ENCODE results near the gene RALBP1. TPM values are rescaled to one million over a fixed set of nuclear protein-coding genes. Genes with fewer than 3 reads are reported as not detected.

Gene RALBP1
- total RNA-seq, 2 donors from 2014 or later = 59.4 to 70.4 TPM

- intact Hi-C loops (cut with DNase I, micrococcal nuclease) = no loop called here
- ATAC-seq (no peak), DNase-seq (no peak)
Observed at GRCh38 chr18:9494778-9495331, 19.5 kb downstream of the RALBP1 start.

- DNase-seq (no peak), ATAC-seq (no peak)
- intact Hi-C loops (cut with DNase I, micrococcal nuclease) = no loop called here
Observed at GRCh38 chr18:9495465-9495864, 20.2 kb downstream of the RALBP1 start.

- DNase-seq (no peak), ATAC-seq (no peak)
- intact Hi-C loops (cut with DNase I, micrococcal nuclease) = no loop called here
Observed at GRCh38 chr18:9495916-9496705, 20.8 kb downstream of the RALBP1 start.

- peak; percentile 86 for ATAC-seq
- peak; percentile 27 to 31 for DNase-seq
- intact Hi-C loops (cut with DNase I, micrococcal nuclease) = no loop called here
Observed at GRCh38 chr18:9506046-9506792, 30.9 kb downstream of the RALBP1 start.

- DNase-seq = no peak
- no peak for ATAC-seq
- intact Hi-C loops (cut with DNase I, micrococcal nuclease) = no loop called here
Observed at GRCh38 chr18:9507565-9508088, 32.3 kb downstream of the RALBP1 start.

- DNase-seq = no peak
- intact Hi-C loops (cut with DNase I, micrococcal nuclease) = no loop called here
Observed at GRCh38 chr18:9508446-9509025, 33.2 kb downstream of the RALBP1 start.

GRCh38 chr18:9513971-9514512 is 38.7 kb downstream of the RALBP1 start:
- DNase-seq (no peak), ATAC-seq (no peak)
- intact Hi-C loops (cut with DNase I, micrococcal nuclease) = no loop called here

More at GRCh38 chr18:9508446-9509025, 33.2 kb downstream of the RALBP1 start:
- ATAC-seq = no peak

GRCh38 chr18:9516437-9517064 is 41.2 kb downstream of the RALBP1 start:
- ATAC-seq (peak; percentile 46), DNase-seq (no peak)
- intact Hi-C loops (cut with DNase I, micrococcal nuclease) = no loop called here

- DNase-seq (no peak), ATAC-seq (no peak)
- intact Hi-C loops (cut with DNase I, micrococcal nuclease) = no loop called here
Observed at GRCh38 chr18:9517869-9518268, 42.6 kb downstream of the RALBP1 start.

- DNase-seq = no peak
- intact Hi-C loops (cut with DNase I, micrococcal nuclease) = no loop called here
- ATAC-seq = no peak
Observed at GRCh38 chr18:9519399-9519798, 44.1 kb downstream of the RALBP1 start.

GRCh38 chr18:9520666-9521065 is 45.4 kb downstream of the RALBP1 start:
- ATAC-seq (no peak), DNase-seq (no peak)
- intact Hi-C loops (cut with DNase I, micrococcal nuclease) = no loop called here

- intact Hi-C loops (cut with DNase I, micrococcal nuclease) = no loop called here
- peak; percentile 93 for ATAC-seq
- DNase-seq = peak in 1 of 2 donors; percentile 41
Observed at GRCh38 chr18:9521770-9522169, 46.5 kb downstream of the RALBP1 start.

- DNase-seq (no peak), ATAC-seq (peak; percentile 54)
- intact Hi-C loops (cut with DNase I, micrococcal nuclease) = no loop called here
Observed at GRCh38 chr18:9522952-9523351, 47.6 kb downstream of the RALBP1 start.

- intact Hi-C loops (cut with DNase I, micrococcal nuclease) = no loop called here
- no peak for ATAC-seq
- DNase-seq = no peak
Observed at GRCh38 chr18:9526458-9526857, 51.1 kb downstream of the RALBP1 start.

- DNase-seq (no peak), ATAC-seq (no peak)
- intact Hi-C loops (cut with DNase I, micrococcal nuclease) = no loop called here
Observed at GRCh38 chr18:9530226-9531009, 55.1 kb downstream of the RALBP1 start.

- DNase-seq (no peak), ATAC-seq (no peak)
- intact Hi-C loops (cut with DNase I, micrococcal nuclease) = no loop called here
Observed at GRCh38 chr18:9531791-9532410, 56.6 kb downstream of the RALBP1 start.

- DNase-seq = no peak
- intact Hi-C loops (cut with DNase I, micrococcal nuclease) = no loop called here
- no peak for ATAC-seq
Observed at GRCh38 chr18:9534844-9535243, 59.5 kb downstream of the RALBP1 start.
